GM20000 (cell line): Measurements from ENCODE around the gene RABEP2.
A peak's percentile ranks its signal among the peaks of the same experiment; 100 is the strongest.

Experiments
- DNase-seq: peaks from one replicate; pipeline ENCODE4 v3.0.0; 2012; ENCODE audit warnings: low spot score
- CTCF ChIP-seq: IDR thresholded peaks from 2 replicates; pipeline ENCODE4 v1.5.1; 2012; ENCODE audit warnings: mild to moderate bottlenecking, control low read depth; ENCODE audit errors: extremely low read depth, missing control alignments

The RABEP2 gene

GRCh38 chr16:28877655-28878000, 47.4 kb downstream of the RABEP2 start:
- no peak for TF ChIP-seq CTCF

GRCh38 chr16:28876973-28877654, 47.9 kb downstream of the RABEP2 start:
- peak; percentile 41 for DNase-seq
- TF ChIP-seq CTCF, result no peak

More at GRCh38 chr16:28877655-28878000, 47.4 kb downstream of the RABEP2 start:
- no peak for DNase-seq

GRCh38 chr16:28876019-28876659, 48.9 kb downstream of the RABEP2 start:
- no peak for TF ChIP-seq CTCF
- DNase-seq, result no peak

GRCh38 chr16:28875134-28876018, 49.7 kb downstream of the RABEP2 start:
- no peak for DNase-seq
- TF ChIP-seq CTCF, result no peak

GRCh38 chr16:28874406-28874805, 50.6 kb downstream of the RABEP2 start:
- TF ChIP-seq CTCF, result no peak
- DNase-seq, result no peak

GRCh38 chr16:28873543-28874201, 51.4 kb downstream of the RABEP2 start:
- DNase-seq, result peak; percentile 81
- TF ChIP-seq CTCF, result peak; percentile 51
